Right cardiac atrium (tissue), 5 donors: ENCODE data around the gene TMEM203. TPM values are rescaled to one million over a fixed set of nuclear protein-coding genes. Genes with fewer than 3 reads are reported as not detected.
A peak's percentile ranks its signal among the peaks of the same experiment; 100 is the strongest.

Experiments used
- ATAC-seq, 2 donors: fragments of 200-7000 bp; cut with Tn5 transposase; one replicate each; pipeline versions ENCODE4 v1.8.0 to v1.9.1; 2020; ENCODE audit warnings: moderate library complexity in 2 of 2, mild to moderate bottlenecking in 1 of 2
- DNase-seq, 3 donors: peaks; one replicate each; pipeline ENCODE4 v3.0.0-alpha.2; 2020
- H3K27ac ChIP-seq: one replicate; pipeline ENCODE4 v1.5.1; 2013; ENCODE audit warnings: mild to moderate bottlenecking, low read length, control low read depth, moderate library complexity
- H3K27me3 ChIP-seq: one replicate; pipeline ENCODE4 v1.6.1; 2013; ENCODE audit not compliant: control insufficient read depth, insufficient read depth
- H3K4me1 ChIP-seq: one replicate; pipeline ENCODE4 v1.6.1; 2013; ENCODE audit warnings: low read length; ENCODE audit not compliant: control insufficient read depth, insufficient read depth
- H3K4me3 ChIP-seq: one replicate; pipeline ENCODE4 v1.5.1; 2013; ENCODE audit warnings: low read length, control low read depth
- H3K9me3 ChIP-seq: one replicate; pipeline ENCODE4 v1.6.1; 2013; ENCODE audit warnings: low read length; ENCODE audit not compliant: control insufficient read depth
- WGBS: extraction: QIAGEN DNeasy Blood & Tissue Kit; methylation state at CpG from one replicate; pipeline ENCODE4 v1.1.7; 2013; 5-methylcytosine and 5-hydroxymethylcytosine counted together
- intact Hi-C, 4 donors: fragments of 100-400 bp; cut with DNase I; formaldehyde crosslinking; loops; one replicate each; pipeline versions ENCODE4 v1.11.0 to v1.14.0; 2022 to 2023
- polyA plus RNA-seq: library from polyadenylated mRNA; stranded (reverse); fragments of 200-250 nt; gene quantifications from one replicate; pipeline ENCODE4 v1.2.3, GENCODE V29; 2013
- total RNA-seq, 4 donors: library from RNA; stranded (reverse); fragmentation: NEBNext Ultra II Directional; extraction: Animal tissue kit (Norgen Biotek cat#: 25700); gene quantifications; one replicate each; pipeline ENCODE4 v1.2.1, GENCODE V29; 2021
- donor health status: healthy with polysubstance abuse.
- donor health status: DM: no; HTN: yes; CAD: no.
- donor health status: DM: no; HTN: no; CAD: no.
- donor health status: DM: no; HTN: yes; CAD: no; lungs with severe emphysema.
- donor health status: DM: yes; HTN: yes; CAD: no.

Gene TMEM203
- total and polyA plus RNA-seq, 5 donors = 28.9 to 47.5 (median 40.6) TPM

- DNase-seq = peak; percentile 46 to 80 (median 79)
- H3K27me3 ChIP-seq = no peaks in the 10 kb centered on the region
- intact Hi-C loops = no loop called here
- H3K4me3 ChIP-seq = peak overlapping the region; percentile 1
- ATAC-seq = no peak
- WGBS = under 1% methylated on average over 124 of the region's 124 CpGs
- H3K27ac ChIP-seq = no peak overlapping the region
- no peaks in the 10 kb centered on the region for H3K9me3 ChIP-seq
- H3K4me1 ChIP-seq = peaks cover 2% of the 10 kb centered on the region
Observed at GRCh38 chr9:137168904-137169856, 36.3 kb downstream of the TMEM203 start.

GRCh38 chr9:137168573-137168903, 36.9 kb downstream of the TMEM203 start:
- H3K4me3 ChIP-seq = peak overlapping the region; percentile 1
- H3K27ac ChIP-seq = no peak overlapping the region
- peaks cover 2% of the 10 kb centered on the region for H3K4me1 ChIP-seq
- WGBS = under 1% methylated on average over 36 of the region's 36 CpGs
- intact Hi-C loops = no loop called here
- no peaks in the 10 kb centered on the region for H3K9me3 ChIP-seq
- ATAC-seq (no peak), DNase-seq (peak in 1 of 3 donors; percentile 53)
- no peaks in the 10 kb centered on the region for H3K27me3 ChIP-seq

- Histone ChIP-seq H3K27ac (no peak overlapping the region), H3K9me3 (no peaks in the 10 kb centered on the region), H3K27me3 (no peaks in the 10 kb centered on the region), H3K4me3 (peak overlapping the region; percentile 1), H3K4me1 (peaks cover 2% of the 10 kb centered on the region)
- ATAC-seq (peak in 1 of 2 donors; percentile 34), DNase-seq (peak in 2 of 3 donors; percentile 46 to 61)
- intact Hi-C loops = no loop called here
- WGBS = 8% methylated on average over 57 of the region's 57 CpGs
Observed at GRCh38 chr9:137167747-137168572, 37.5 kb downstream of the TMEM203 start.

GRCh38 chr9:137167277-137167746, 38.1 kb downstream of the TMEM203 start:
- Histone ChIP-seq H3K9me3 (no peaks in the 10 kb centered on the region), H3K4me1 (peaks cover 2% of the 10 kb centered on the region), H3K27ac (no peak overlapping the region), H3K4me3 (no peak overlapping the region), H3K27me3 (no peaks in the 10 kb centered on the region)
- DNase-seq = peak in 1 of 3 donors; percentile 43
- no peak for ATAC-seq
- intact Hi-C loops = no loop called here
- WGBS = 23% methylated on average over 44 of the region's 44 CpGs

DNA sequence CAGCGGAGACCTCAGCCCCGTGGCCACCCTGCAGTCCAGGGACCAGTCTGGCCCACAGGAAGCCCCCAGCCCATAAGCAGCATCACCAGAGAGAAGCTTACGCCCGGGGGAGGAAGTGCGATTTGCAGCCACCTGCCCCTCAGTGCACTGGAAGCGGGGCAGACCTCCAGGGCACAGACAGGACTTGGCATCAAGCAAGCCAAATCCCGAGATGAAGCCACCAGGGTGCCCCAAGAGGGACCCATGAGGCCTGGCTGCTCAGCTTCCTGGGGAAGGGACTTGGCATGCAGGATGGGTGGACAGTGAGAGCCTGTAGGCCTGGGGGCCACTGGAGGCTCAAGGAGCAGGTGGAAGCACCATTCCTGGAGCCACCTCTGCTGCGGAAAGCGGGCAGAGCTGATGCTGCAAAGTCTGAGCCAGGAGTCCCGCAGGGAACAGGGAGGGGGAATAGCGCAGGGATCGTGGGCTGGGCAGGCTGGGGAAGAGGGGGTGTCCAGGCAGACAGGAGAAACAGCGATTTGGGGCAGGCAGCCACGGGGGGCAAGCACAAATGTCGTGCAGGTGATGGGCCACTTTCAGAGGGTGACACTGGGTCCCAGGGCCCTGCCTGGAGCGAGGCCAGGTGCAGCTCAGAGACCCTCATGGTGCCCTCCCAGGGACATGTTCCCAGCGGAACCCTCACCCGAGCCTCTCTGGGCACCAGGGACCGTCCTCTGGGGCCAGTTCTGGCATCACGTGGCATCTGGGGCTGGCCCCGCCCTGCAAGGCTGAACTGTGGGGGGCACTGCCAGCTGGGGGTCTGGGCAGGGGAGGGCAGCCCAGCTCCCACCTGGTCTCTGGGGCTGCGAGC, 38.8 kb downstream of the TMEM203 start:
- Histone ChIP-seq H3K4me1 (peaks cover 2% of the 10 kb centered on the region), H3K27me3 (no peaks in the 10 kb centered on the region), H3K4me3 (no peak overlapping the region), H3K9me3 (no peaks in the 10 kb centered on the region), H3K27ac (no peak overlapping the region)
- peak in 1 of 3 donors; percentile 60 for DNase-seq
- intact Hi-C loops = no loop called here
- ATAC-seq = no peak
- WGBS = 68% methylated on average over 22 of the region's 22 CpGs

DNA sequence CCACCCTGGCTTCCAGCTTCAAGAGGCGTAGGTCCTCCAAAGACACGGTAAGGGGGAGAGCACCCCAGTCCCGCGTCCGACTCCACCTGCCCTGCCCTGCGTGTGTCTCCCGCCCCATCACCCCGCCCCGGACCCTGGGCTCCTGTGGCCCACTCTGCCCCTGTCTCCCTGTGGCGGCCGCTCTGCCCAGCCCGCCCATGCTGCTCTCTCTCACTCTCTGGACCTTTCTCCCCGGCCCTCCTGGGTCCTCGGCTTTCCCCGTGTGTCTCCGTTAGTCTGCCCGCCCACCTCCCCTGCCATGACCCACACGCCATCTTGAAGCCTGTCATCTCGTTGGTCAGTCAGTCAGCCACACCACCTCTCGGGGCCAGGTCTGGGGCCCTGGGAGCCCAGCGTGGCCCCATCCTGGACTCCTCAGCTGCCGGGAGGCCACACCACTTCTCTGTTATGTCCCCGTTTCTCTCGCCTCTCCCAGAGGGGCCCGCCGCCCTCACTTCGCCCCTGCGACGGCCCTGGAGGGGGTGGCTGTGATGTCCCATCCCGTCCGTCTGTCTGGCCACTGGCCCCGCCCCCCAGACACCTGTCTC, 40.1 kb downstream of the TMEM203 start:
- no peaks in the 10 kb centered on the region for H3K27me3 ChIP-seq
- peaks cover 2% of the 10 kb centered on the region for H3K4me1 ChIP-seq
- intact Hi-C loops = no loop called here
- WGBS = 78% methylated on average over 32 of the region's 32 CpGs
- no peak overlapping the region for H3K4me3 ChIP-seq
- H3K9me3 ChIP-seq = no peaks in the 10 kb centered on the region
- DNase-seq (peak in 1 of 3 donors; percentile 13), ATAC-seq (no peak)
- no peak overlapping the region for H3K27ac ChIP-seq

DNA sequence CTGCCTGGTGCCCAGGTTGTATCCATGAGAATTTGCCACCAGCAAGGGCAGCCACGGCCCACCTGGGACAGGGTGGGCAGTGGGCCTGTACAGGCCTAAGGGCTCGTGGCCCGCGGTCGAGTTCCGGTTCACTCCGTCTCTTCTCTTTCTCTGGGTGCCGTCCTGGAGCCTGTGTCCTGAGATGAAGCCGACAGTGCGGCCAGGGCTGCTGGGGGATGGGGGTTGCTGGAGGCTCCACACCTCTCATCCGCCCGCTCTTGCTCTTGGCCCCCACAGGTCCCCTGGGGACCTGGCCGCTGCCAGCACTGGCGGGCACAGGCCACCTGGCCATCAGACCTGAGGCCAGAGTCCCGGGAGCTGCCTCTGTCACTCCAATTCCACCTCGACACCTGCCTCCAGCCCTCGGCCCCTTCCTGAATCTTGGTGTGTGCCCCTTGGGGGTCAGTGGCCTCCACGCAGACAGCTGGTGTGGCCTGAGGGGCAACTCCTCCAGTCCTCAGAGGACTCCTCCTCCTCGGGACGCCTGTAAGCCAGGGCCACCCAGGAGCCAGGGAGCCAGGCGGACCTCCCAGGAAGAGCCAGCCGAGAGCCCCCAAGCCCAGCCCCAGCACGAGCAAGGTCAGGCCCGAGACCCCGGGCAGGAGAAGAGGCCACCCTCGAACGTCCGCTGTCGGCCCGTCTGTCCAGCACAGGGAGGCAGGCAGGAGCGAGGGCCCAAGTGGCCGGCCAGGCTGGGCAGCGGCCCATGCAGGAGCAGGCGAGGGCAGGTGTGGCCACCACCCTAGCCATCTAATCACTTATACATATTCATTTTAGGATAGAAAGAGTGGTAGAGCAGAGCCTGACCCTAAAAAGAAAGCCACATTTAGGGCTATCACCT, 40.8 kb downstream of the TMEM203 start:
- ATAC-seq = no peak
- intact Hi-C loops = no loop called here
- WGBS = 70% methylated on average over 34 of the region's 34 CpGs

DNA sequence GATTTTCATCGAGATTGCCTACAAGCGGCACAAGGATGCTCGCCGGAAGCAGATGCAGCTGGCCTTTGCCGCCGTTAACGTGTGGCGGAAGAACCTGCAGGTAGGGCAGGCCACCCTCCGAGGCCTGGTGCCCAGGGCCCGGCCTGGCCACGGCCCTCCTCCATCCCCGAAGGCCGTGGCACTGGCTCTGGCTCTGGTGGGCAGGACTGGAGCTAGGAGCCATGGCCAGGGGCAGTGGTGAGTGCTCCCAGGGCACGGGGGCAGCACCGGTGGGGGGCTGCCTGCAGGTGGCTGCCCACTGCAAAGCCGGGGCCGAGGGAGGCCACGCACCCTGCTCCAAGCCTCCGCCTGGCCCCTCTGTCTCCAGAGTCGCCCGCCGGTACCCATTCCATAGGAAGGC, 41.6 kb downstream of the TMEM203 start:
- ATAC-seq = no peak
- intact Hi-C loops = no loop called here
- 81% methylated on average over 22 of the region's 22 CpGs for WGBS
- H3K4me3 ChIP-seq = no peak overlapping the region
- no peaks in the 10 kb centered on the region for H3K9me3 ChIP-seq
- DNase-seq = no peak
- H3K27ac ChIP-seq = no peak overlapping the region
- no peaks in the 10 kb centered on the region for H3K27me3 ChIP-seq
- peaks cover 2% of the 10 kb centered on the region for H3K4me1 ChIP-seq

More for the DNA sequence above, 40.8 kb downstream of the TMEM203 start:
- DNase-seq = peak in 1 of 3 donors; percentile 22
- no peak overlapping the region for H3K27ac ChIP-seq
- H3K9me3 ChIP-seq = no peaks in the 10 kb centered on the region
- H3K4me3 ChIP-seq = no peak overlapping the region
- H3K4me1 ChIP-seq = peaks cover 2% of the 10 kb centered on the region
- H3K27me3 ChIP-seq = no peaks in the 10 kb centered on the region

DNA sequence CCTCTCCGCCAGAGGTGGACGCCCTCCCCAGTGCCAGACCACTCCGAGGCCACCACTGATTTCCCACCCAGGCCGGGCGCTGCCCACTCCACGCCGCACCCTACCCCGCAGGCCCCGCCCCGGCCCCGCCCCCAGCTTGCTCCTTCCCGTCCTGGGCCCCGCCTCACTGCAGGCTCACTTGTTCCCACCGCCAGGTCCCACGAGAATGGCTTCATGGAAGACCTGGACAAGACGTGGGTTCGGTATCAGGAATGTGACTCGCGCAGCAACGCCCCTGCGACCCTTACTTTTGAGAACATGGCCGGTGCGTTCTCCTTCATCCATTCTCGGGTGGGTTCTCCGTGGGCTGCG, 42.1 kb downstream of the TMEM203 start:
- 26% methylated on average over 26 of the region's 26 CpGs for WGBS
- intact Hi-C loops = no loop called here
- ATAC-seq (peak in 1 of 2 donors; percentile 3), DNase-seq (no peak)
- no peak overlapping the region for H3K4me3 ChIP-seq
- H3K4me1 ChIP-seq = peaks cover 2% of the 10 kb centered on the region
- no peaks in the 10 kb centered on the region for H3K9me3 ChIP-seq
- H3K27ac ChIP-seq = no peak overlapping the region
- H3K27me3 ChIP-seq = no peaks in the 10 kb centered on the region
